K562 (cell line): ENCODE data around the gene RNF223. TPM values are rescaled to one million over a fixed set of nuclear protein-coding genes. Genes with fewer than 3 reads are reported as not detected.

Experiments
- CEBPZ ChIP-seq: fragments of 150-350 bp; IDR thresholded peaks from 2 replicates; pipeline ENCODE4 v1.6.1; 2014; ENCODE audit warnings: low read depth, mild to moderate bottlenecking, low read length, borderline replicate concordance
- CHD7 ChIP-seq: fragments of 200-600 bp; sonication (generic); IDR thresholded peaks from one replicate; pipeline ENCODE4 v1.6.1; 2012; ENCODE audit warnings: mild to moderate bottlenecking, low read depth, low read length, inconsistent platforms
- HIVEP1 ChIP-seq: fragments of 250-450 bp; sonication (Bioruptor Pico); IDR thresholded peaks from 2 replicates; pipeline ENCODE4 v1.4.0; 2020; ENCODE audit warnings: mild to moderate bottlenecking
- KAT7 ChIP-seq: sonication (generic); formaldehyde crosslinking; IDR thresholded peaks from 2 replicates; pipeline ENCODE4 v1.8.0; 2022; ENCODE audit warnings: missing genetic modification reagents, mild to moderate bottlenecking, borderline replicate concordance
- KAT8 ChIP-seq: fragments of 450-650 bp; IDR thresholded peaks from 2 replicates; pipeline ENCODE4 v1.6.1; 2016; ENCODE audit warnings: low read depth, mild to moderate bottlenecking
- KDM2B ChIP-seq: fragments of 250-450 bp; sonication (Bioruptor Pico); IDR thresholded peaks from 2 replicates; pipeline ENCODE4 v1.8.0; 2021; ENCODE audit warnings: mild to moderate bottlenecking, moderate library complexity
- TFAP4 ChIP-seq: sonication (generic); formaldehyde crosslinking; IDR thresholded peaks from 2 replicates; pipeline ENCODE4 v1.8.0; 2022; ENCODE audit warnings: missing genetic modification reagents, mild to moderate bottlenecking, moderate library complexity, borderline replicate concordance
- USF1 ChIP-seq: sonication (generic); formaldehyde crosslinking; IDR thresholded peaks from 2 replicates; pipeline ENCODE4 v1.9.0; 2022; ENCODE audit warnings: mild to moderate bottlenecking, missing genetic modification reagents
- ZFP36 ChIP-seq: fragments of 150-350 bp; IDR thresholded peaks from 2 replicates; pipeline ENCODE4 v1.6.1; 2018; ENCODE audit warnings: low read length, low read depth; ENCODE audit not compliant: partially characterized antibody
- ZNF175 ChIP-seq: fragments of 200-800 bp; sonication (Bioruptor generic); IDR thresholded peaks from 2 replicates; pipeline ENCODE4 v1.6.1; 2016; ENCODE audit warnings: low read depth, mild to moderate bottlenecking, missing genetic modification characterization, missing compliant biosample characterization
- ZNF830 ChIP-seq: fragments of 250-450 bp; sonication (Bioruptor Pico); IDR thresholded peaks from 2 replicates; pipeline ENCODE4 v1.5.0; 2021; ENCODE audit warnings: mild to moderate bottlenecking
- polyA plus RNA-seq, 8 experiments: library from polyadenylated mRNA; depleted of rRNA in 4 of 8; stranded (reverse) in 5 of 8; unstranded in 3 of 8; fragments of >200 nt; fragmentation: Nextera tagmentation in 2 of 8; fragmentation: Illumina TruSeq in 1 of 8; extraction: Ambion mirVana in 2 of 8; extraction: Trizol in 1 of 8; gene quantifications; 2 replicates each; pipeline versions ENCODE4 v1.2.1 to v1.2.3, GENCODE V29; 2011 to 2014; ENCODE audit warnings: inconsistent platforms in 1 of 8, missing spikeins in 1 of 8
- total RNA-seq, 7 experiments: library from RNA; depleted of rRNA in 6 of 7; stranded (reverse); fragments of >200 nt in 6 of 7; fragmentation: Illumina TruSeq in 2 of 7; extraction: Trizol in 2 of 7; gene quantifications; 2 replicates each; pipeline versions ENCODE4 v1.2.1 to v1.2.3, GENCODE V29; 2011 to 2021; ENCODE audit warnings: low replicate concordance in 1 of 7

The RNF223 gene
- total and polyA plus RNA-seq, 9 of the 15 experiments (the other 6 are each of a cell fraction or from before 2014, with no cell fraction given), result 0.04 to 0.32 TPM; not detected in 7

- TF ChIP-seq CHD7 (no peak), KDM2B (CRISPR knock-in tag) (no peak), TFAP4 (CRISPR knock-in tag) (peak; percentile 73), KAT7 (CRISPR knock-in tag) (no peak), KAT8 (no peak), ZNF830 (CRISPR knock-in tag) (no peak), CEBPZ (no peak), ZFP36 (no peak), HIVEP1 (no peak), USF1 (CRISPR knock-in tag) (peak; percentile 99), ZNF175 (CRISPR knock-in tag) (no peak)
Observed at GRCh38 chr1:1080122-1080757, 6.1 kb upstream of the RNF223 start (continued).
